CD8-positive, alpha-beta memory T cell (primary cell): ENCODE data around the gene EIF3F. TPM values are rescaled to one million over a fixed set of nuclear protein-coding genes. Genes with fewer than 3 reads are reported as not detected.

Source experiments
- CTCF ChIA-PET: fragments of 350-600 bp; sonication (Branson Sonifier 250); formaldehyde crosslinking; loops from one replicate; lab custom pipeline; 2021; ENCODE audit warnings: antibody characterized with exemption; lab: Charles Lee
- POLR2A ChIA-PET: fragments of 350-600 bp; sonication (Branson Sonifier 250); formaldehyde crosslinking; loops from one replicate; lab custom pipeline; 2021; ENCODE audit warnings: antibody characterized with exemption; lab: Charles Lee
- DNase-seq, 5 donors: peaks; one replicate each; pipeline versions ENCODE4 v3.0.0 to v3.0.0-alpha.2; 2020 to 2022; ENCODE audit warnings: mixed read lengths in 1 of 5
- H3K27ac ChIP-seq: one replicate; pipeline ENCODE4 v1.7.0; 2013; ENCODE audit warnings: low read depth, mild to moderate bottlenecking, low read length, moderate library complexity
- H3K27me3 ChIP-seq: 2 replicates; pipeline ENCODE4 v1.7.0; 2013; ENCODE audit warnings: low read length, mild to moderate bottlenecking; ENCODE audit not compliant: insufficient read depth, poor library complexity, severe bottlenecking
- H3K36me3 ChIP-seq: 2 replicates; pipeline ENCODE4 v1.7.0; 2013; ENCODE audit warnings: mild to moderate bottlenecking, low read length, moderate library complexity; ENCODE audit not compliant: insufficient read depth
- H3K4me1 ChIP-seq: 2 replicates; pipeline ENCODE4 v1.7.0; 2013; ENCODE audit warnings: mild to moderate bottlenecking, low read length, moderate library complexity; ENCODE audit not compliant: insufficient read depth
- H3K4me3 ChIP-seq: 2 replicates; pipeline ENCODE4 v1.7.0; 2013; ENCODE audit warnings: mild to moderate bottlenecking, low read length
- H3K9me3 ChIP-seq: 2 replicates; pipeline ENCODE4 v1.7.0; 2013; ENCODE audit warnings: mild to moderate bottlenecking, low read length
- H3K27ac Mint-ChIP-seq, 8 donors: one replicate each; pipeline ENCODE4 v1.8.0; 2020 to 2021; ENCODE audit warnings: mixed read lengths in 8 of 8, mild to moderate bottlenecking in 6 of 8, inconsistent platforms in 3 of 8, moderate library complexity in 3 of 8
- H3K27me3 Mint-ChIP-seq, 2 donors: one replicate each; pipeline ENCODE4 v1.8.0; 2020 to 2021; ENCODE audit warnings: mixed read lengths in 2 of 2, mild to moderate bottlenecking in 1 of 2, moderate library complexity in 1 of 2
- H3K36me3 Mint-ChIP-seq, 3 donors: one replicate each; pipeline ENCODE4 v1.8.0; 2020 to 2021; ENCODE audit warnings: mixed read lengths in 3 of 3, inconsistent platforms in 1 of 3, mild to moderate bottlenecking in 1 of 3
- H3K4me1 Mint-ChIP-seq, 3 donors: one replicate each; pipeline ENCODE4 v1.8.0; 2020 to 2021; ENCODE audit warnings: mixed read lengths in 3 of 3, inconsistent platforms in 1 of 3, mild to moderate bottlenecking in 1 of 3
- H3K4me3 Mint-ChIP-seq, 7 donors: one replicate each; pipeline ENCODE4 v1.8.0; 2020 to 2021; ENCODE audit warnings: mixed read lengths in 7 of 7, mild to moderate bottlenecking in 6 of 7, moderate library complexity in 4 of 7, inconsistent platforms in 2 of 7
- H3K9me3 Mint-ChIP-seq, 5 donors: one replicate each; pipeline ENCODE4 v1.8.0; 2020 to 2022; ENCODE audit warnings: mixed read lengths in 5 of 5, mild to moderate bottlenecking in 3 of 5, moderate library complexity in 2 of 5, inconsistent platforms in 1 of 5
- polyA plus RNA-seq: library from polyadenylated mRNA; unstranded; fragments of 300-500 nt; fragmentation: Illumina TruSeq; gene quantifications from one replicate; pipeline ENCODE4 v1.2.3, GENCODE V29; 2021
- total RNA-seq, 2 experiments: library from RNA; stranded (reverse); gene quantifications; one replicate each; pipeline ENCODE4 v1.2.3, GENCODE V29; 2021

EIF3F gene
- total and polyA plus RNA-seq, 3 experiments from 2014 or later, result 294 to 359 (median 306) TPM

DNA sequence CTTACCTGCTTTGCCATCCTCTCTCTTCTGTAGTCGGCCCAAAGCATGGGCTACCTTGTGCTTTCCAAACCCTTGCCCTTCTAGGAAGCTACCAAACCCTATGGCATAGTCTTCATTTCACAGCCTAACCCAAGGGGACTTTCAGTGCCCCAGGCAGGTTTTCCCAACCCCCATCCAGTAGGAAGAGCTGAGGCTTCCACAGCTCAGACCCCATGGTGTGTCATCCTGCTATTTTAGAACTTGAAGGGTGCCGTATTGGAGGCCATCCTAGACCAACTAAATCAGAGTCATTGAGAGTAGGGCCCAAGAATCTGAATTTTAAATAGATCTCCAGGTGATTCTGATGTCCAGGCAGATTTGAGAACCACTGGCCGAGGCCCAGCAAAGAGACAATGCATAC lies 61.9 kb downstream of the EIF3F start:
- H3K27me3 Mint-ChIP-seq, result peaks cover 0 to 21% of the 10 kb centered on the region in 2 donors
- H3K9me3 Mint-ChIP-seq, result no peaks in the 10 kb centered on the region
- Histone ChIP-seq H3K27me3 (no peaks in the 10 kb centered on the region), H3K4me3 (no peak overlapping the region), H3K27ac (no peak overlapping the region), H3K4me1 (no peaks in the 10 kb centered on the region), H3K9me3 (no peaks in the 10 kb centered on the region), H3K36me3 (no peaks in the 10 kb centered on the region)
- H3K4me1 Mint-ChIP-seq, result no peaks in the 10 kb centered on the region
- ChIA-PET CTCF (interaction anchor here (0.9 kb wide), 1 partner anchor 156 kb away, joined by 3 read pairs; no protein-coding TSS in a partner anchor), POLR2A (no interaction called here)
- H3K4me3 Mint-ChIP-seq, result no peak overlapping the region
- DNase-seq, result no peak
- H3K36me3 Mint-ChIP-seq, result no peaks in the 10 kb centered on the region
- no peak overlapping the region for H3K27ac Mint-ChIP-seq

Other genes starting within 250 kb of the EIF3F start
- not detected for gene OR5P2, start 190.4 kb upstream of the EIF3F start, total RNA-seq
- not detected for gene OR5P2, start 190.4 kb upstream of the EIF3F start, polyA plus RNA-seq
- gene OR5P3, start 156.5 kb upstream of the EIF3F start, total RNA-seq, result not detected
- not detected for gene OR5P3, start 156.5 kb upstream of the EIF3F start, polyA plus RNA-seq
- not detected for gene OR10A6, start 56.1 kb upstream of the EIF3F start, total RNA-seq
- not detected for gene OR10A6, start 56.1 kb upstream of the EIF3F start, polyA plus RNA-seq
- gene OR10A3, start 45.6 kb upstream of the EIF3F start, total RNA-seq, result not detected
- gene OR10A3, start 45.6 kb upstream of the EIF3F start, polyA plus RNA-seq, result not detected
- not detected for gene NLRP10, start 21.9 kb upstream of the EIF3F start, total RNA-seq
- gene NLRP10, start 21.9 kb upstream of the EIF3F start, polyA plus RNA-seq, result not detected
- under 1 TPM; 0.11 to 0.24 TPM for gene TUB, start 93.9 kb downstream of the EIF3F start, total RNA-seq
- not detected for gene TUB, start 93.9 kb downstream of the EIF3F start, polyA plus RNA-seq
- gene RIC3, start 181.7 kb downstream of the EIF3F start, total RNA-seq, result 10 to 100 TPM in 1 of 2 experiments, 1 to 10 TPM in 1; 9.4 to 11.8 TPM
- 1.5 TPM for gene RIC3, start 181.7 kb downstream of the EIF3F start, polyA plus RNA-seq